Activated CD8-positive, alpha-beta memory T cell treated with anti-CD3 and anti-CD28 coated beads, Interleukin-2, amount 50 U/mL, for 1 hour (primary cell): ENCODE measurements around the gene PCDHGA10.
"Not testable (repeated sequence)": the region's sequence is repeated elsewhere in the genome, so short reads cannot be mapped to it uniquely, and the experiment has no call there.

ENCODE experiments used
- DNase-seq: peaks from one replicate; pipeline ENCODE4 v3.0.0-alpha.2; 2020; ENCODE audit errors: extremely low read depth

The PCDHGA10 gene

GRCh38 chr5:141420855-141421488, 8.2 kb downstream of the PCDHGA10 start, which contains the start of gene PCDHGA11:
PCDHGA11 (plus strand) TSS chr5:141421051; CDS start chr5:141421228, 177 bp downstream.
- no peak for DNase-seq

GRCh38 chr5:141421489-141421855, 8.7 kb downstream of the PCDHGA10 start:
- no peak for DNase-seq

GRCh38 chr5:141422742-141423291, 10.0 kb downstream of the PCDHGA10 start:
- no peak for DNase-seq

- no peak for DNase-seq
Observed at GRCh38 chr5:141427783-141428426, 15.1 kb downstream of the PCDHGA10 start.

- DNase-seq, result no peak
Observed at GRCh38 chr5:141430332-141431113, 17.7 kb downstream of the PCDHGA10 start, which contains the start of gene PCDHGA12. PCDHGA12 (plus strand) TSS chr5:141430507; CDS start chr5:141430760, 253 bp downstream.

GRCh38 chr5:141431286-141431685, 18.5 kb downstream of the PCDHGA10 start:
- no peak for DNase-seq

GRCh38 chr5:141432308-141432707, 19.5 kb downstream of the PCDHGA10 start:
- DNase-seq, result not testable (repeated sequence)

- not testable (repeated sequence) for DNase-seq
Observed at GRCh38 chr5:141432726-141433125, 19.9 kb downstream of the PCDHGA10 start.

GRCh38 chr5:141434006-141434405, 21.2 kb downstream of the PCDHGA10 start:
- no peak for DNase-seq

- DNase-seq, result no peak
Observed at GRCh38 chr5:141437221-141437620, 24.4 kb downstream of the PCDHGA10 start.

GRCh38 chr5:141439411-141440141, 26.8 kb downstream of the PCDHGA10 start:
- no peak for DNase-seq

GRCh38 chr5:141440341-141440740, 27.6 kb downstream of the PCDHGA10 start:
- DNase-seq, result no peak

GRCh38 chr5:141441571-141442170, 28.9 kb downstream of the PCDHGA10 start:
- no peak for DNase-seq

- no peak for DNase-seq
Observed at GRCh38 chr5:141465351-141465750, 52.6 kb downstream of the PCDHGA10 start.
